Stimulated activated CD8-positive, alpha-beta memory T cell treated with anti-CD3 and anti-CD28 coated beads, Interleukin-15, amount 100 ng/mL, for 1 hour (primary cell): ENCODE measurements around the gene CCZ1B.
"Not testable (repeated sequence)": the region's sequence is repeated elsewhere in the genome, so short reads cannot be mapped to it uniquely, and the experiment has no call there.

Experiments used
- DNase-seq: peaks from one replicate; pipeline ENCODE4 v3.0.0-alpha.2; 2020; ENCODE audit warnings: low read depth

The CCZ1B gene

GRCh38 chr7:6830026-6830425 is 4.0 kb upstream of the CCZ1B start:
- DNase-seq: not testable (repeated sequence)

- not testable (repeated sequence) for DNase-seq
Measured at GRCh38 chr7:6829616-6830015, 3.5 kb upstream of the CCZ1B start.

- DNase-seq: not testable (repeated sequence)
Measured at GRCh38 chr7:6827180-6827579, 1.1 kb upstream of the CCZ1B start.

- DNase-seq: not testable (repeated sequence)
Measured at GRCh38 chr7:6825236-6826125, 594 bp downstream of the CCZ1B start.

- DNase-seq: not testable (repeated sequence)
Measured at GRCh38 chr7:6821622-6822021, 4.5 kb downstream of the CCZ1B start.

- DNase-seq: not testable (repeated sequence)
Measured at GRCh38 chr7:6815470-6815869, 10.6 kb downstream of the CCZ1B start.

GRCh38 chr7:6813011-6813410 is 13.1 kb downstream of the CCZ1B start:
- not testable (repeated sequence) for DNase-seq

- DNase-seq: not testable (repeated sequence)
Measured at GRCh38 chr7:6807959-6808358, 18.1 kb downstream of the CCZ1B start.

GRCh38 chr7:6807393-6807918 is 18.6 kb downstream of the CCZ1B start:
- not testable (repeated sequence) for DNase-seq

GRCh38 chr7:6800331-6800730 is 25.7 kb downstream of the CCZ1B start:
- DNase-seq: not testable (repeated sequence)

- not testable (repeated sequence) for DNase-seq
Measured at GRCh38 chr7:6799887-6800286, 26.2 kb downstream of the CCZ1B start.

GRCh38 chr7:6798047-6798446 is 28.0 kb downstream of the CCZ1B start:
- not testable (repeated sequence) for DNase-seq

- DNase-seq: not testable (repeated sequence)
Measured at GRCh38 chr7:6797218-6797617, 28.9 kb downstream of the CCZ1B start.

GRCh38 chr7:6794276-6794675 is 31.8 kb downstream of the CCZ1B start:
- not testable (repeated sequence) for DNase-seq

- DNase-seq: not testable (repeated sequence)
Measured at GRCh38 chr7:6792113-6792872, 33.8 kb downstream of the CCZ1B start.

- DNase-seq: not testable (repeated sequence)
Measured at GRCh38 chr7:6789353-6789752, 36.7 kb downstream of the CCZ1B start.

GRCh38 chr7:6781581-6781980 is 44.5 kb downstream of the CCZ1B start:
- not testable (repeated sequence) for DNase-seq

- not testable (repeated sequence) for DNase-seq
Measured at GRCh38 chr7:6761186-6761585, 64.9 kb downstream of the CCZ1B start.

GRCh38 chr7:6753964-6754363 is 72.1 kb downstream of the CCZ1B start, which contains the start of gene RSPH10B2:
TSS of gene RSPH10B2 (plus strand) at chr7:6754103. CDS start at chr7:6757678, 3,575 bp downstream.
- not testable (repeated sequence) for DNase-seq

- DNase-seq: not testable (repeated sequence)
Measured at GRCh38 chr7:6750173-6750572, 75.9 kb downstream of the CCZ1B start.

GRCh38 chr7:6749335-6749734 is 76.7 kb downstream of the CCZ1B start:
- not testable (repeated sequence) for DNase-seq
